ENCODE measurements around the gene EXOSC6. TPM values are rescaled to one million over a fixed set of nuclear protein-coding genes. Genes with fewer than 3 reads are reported as not detected.
"Not testable (repeated sequence)": the region's sequence is repeated elsewhere in the genome, so short reads cannot be mapped to it uniquely, and the experiment has no call there.

The EXOSC6 gene
- total RNA-seq, 4 donors from 2014 or later = 24.0 to 40.6 (median 27.4) TPM

- TF ChIP-seq EP300 (IDR thresholded peaks at IDR 0.05) = no peak
- TF ChIP-seq CTCF (IDR thresholded peaks at IDR 0.05) = peak in 4 of 5 experiments; percentile 20 to 45 (median 36)
- TF ChIP-seq POLR2A (IDR thresholded peaks at IDR 0.05) = no peak
- no peaks in the 10 kb centered on the region for H3K9me3 ChIP-seq
- DNase-seq (ENCODE audit: low spot score in 2 of 2) = no peak
- no peaks in the 10 kb centered on the region for H3K4me1 ChIP-seq
- H3K36me3 ChIP-seq = peaks cover 2 to 100% (median 57%) of the 10 kb centered on the region in 3 donors
- no peaks in the 10 kb centered on the region for H3K27me3 ChIP-seq
- no peak overlapping the region for H3K27ac ChIP-seq
- WGBS, 2 donors = 46 to 48% methylated on average over 6 of the region's 6 CpGs
- H3K4me3 ChIP-seq = no peak overlapping the region
These were observed 15.8 kb upstream of the EXOSC6 start for GRCh38 chr16:70267516-70267915.

- not testable (repeated sequence) for DNase-seq (ENCODE audit: low spot score in 2 of 2); H3K9me3 ChIP-seq; H3K4me3 ChIP-seq; H3K27ac ChIP-seq; H3K27me3 ChIP-seq; H3K4me1 ChIP-seq
- peaks cover 4 to 100% (median 35%) of the 10 kb centered on the region in 3 donors for H3K36me3 ChIP-seq
- 94 to 97% methylated on average over 6 of the region's 6 CpGs for WGBS, 2 donors
These were observed 8.2 kb upstream of the EXOSC6 start for GRCh38 chr16:70259903-70260302.

- H3K9me3 ChIP-seq = no peaks in the 10 kb centered on the region
- no peak overlapping the region for H3K4me3 ChIP-seq
- H3K27me3 ChIP-seq = no peaks in the 10 kb centered on the region
- no peaks in the 10 kb centered on the region for H3K4me1 ChIP-seq
- peaks cover 4 to 100% (median 39%) of the 10 kb centered on the region in 3 donors for H3K36me3 ChIP-seq
- TF ChIP-seq POLR2A (IDR thresholded peaks at IDR 0.05) (no peak), CTCF (IDR thresholded peaks at IDR 0.05) (no peak), EP300 (IDR thresholded peaks at IDR 0.05) (no peak)
- H3K27ac ChIP-seq = no peak overlapping the region
- 93 to 95% methylated on average over 10 of the region's 10 CpGs for WGBS, 2 donors
- DNase-seq (ENCODE audit: low spot score in 2 of 2) = no peak
These were observed 7.2 kb upstream of the EXOSC6 start for GRCh38 chr16:70258946-70259345.

GRCh38 chr16:70258065-70258464, 6.3 kb upstream of the EXOSC6 start:
- Histone ChIP-seq H3K4me1 (no peaks in the 10 kb centered on the region), H3K9me3 (no peaks in the 10 kb centered on the region), H3K27ac (no peak overlapping the region), H3K4me3 (no peak overlapping the region), H3K36me3 (peaks cover 4 to 100% (median 44%) of the 10 kb centered on the region in 3 donors), H3K27me3 (no peaks in the 10 kb centered on the region)
- TF ChIP-seq CTCF (IDR thresholded peaks at IDR 0.05) = no peak
- no peak for TF ChIP-seq POLR2A (IDR thresholded peaks at IDR 0.05)
- no peak for TF ChIP-seq EP300 (IDR thresholded peaks at IDR 0.05)
- DNase-seq (ENCODE audit: low spot score in 2 of 2) = no peak
- 94% methylated on average over 13 to 14 of the region's 14 CpGs for WGBS, 2 donors

- TF ChIP-seq POLR2A (IDR thresholded peaks at IDR 0.05) (no peak), EP300 (IDR thresholded peaks at IDR 0.05) (no peak), CTCF (IDR thresholded peaks at IDR 0.05) (no peak)
- Histone ChIP-seq H3K9me3 (no peaks in the 10 kb centered on the region), H3K36me3 (peaks cover 4 to 100% (median 45%) of the 10 kb centered on the region in 3 donors), H3K4me1 (no peaks in the 10 kb centered on the region), H3K4me3 (no peak overlapping the region), H3K27ac (no peak overlapping the region), H3K27me3 (no peaks in the 10 kb centered on the region)
- 51 to 59% methylated on average over 4 of the region's 4 CpGs for WGBS, 2 donors
- no peak for DNase-seq (ENCODE audit: low spot score in 2 of 2)
These were observed 5.7 kb upstream of the EXOSC6 start for GRCh38 chr16:70257391-70257790.

GRCh38 chr16:70255574-70255973, 3.8 kb upstream of the EXOSC6 start:
- WGBS, 2 donors = 90 to 95% methylated on average over 9 of the region's 9 CpGs
- no peak for DNase-seq (ENCODE audit: low spot score in 2 of 2)
- H3K4me1 ChIP-seq = peaks cover 0 to 5% (median 2%) of the 10 kb centered on the region in 4 donors
- no peak overlapping the region for H3K4me3 ChIP-seq
- H3K27me3 ChIP-seq = no peaks in the 10 kb centered on the region
- H3K36me3 ChIP-seq = peaks cover 4 to 87% (median 41%) of the 10 kb centered on the region in 3 donors
- TF ChIP-seq EP300 (IDR thresholded peaks at IDR 0.05) (no peak), CTCF (IDR thresholded peaks at IDR 0.05) (no peak), POLR2A (IDR thresholded peaks at IDR 0.05) (no peak)
- H3K9me3 ChIP-seq = no peaks in the 10 kb centered on the region
- no peak overlapping the region for H3K27ac ChIP-seq

All from tibial nerve (tissue), 4 donors.